Measurements from ENCODE around the gene DAPK2. TPM values are rescaled to one million over a fixed set of nuclear protein-coding genes. Genes with fewer than 3 reads are reported as not detected.

Gene DAPK2
- total and polyA plus RNA-seq, 2 donors (not counting 1 experiment from before 2014, with no cell fraction given) = 8.3 to 31.9 TPM

GRCh38 chr15:63979262-63979793 lies 67.0 kb downstream of the DAPK2 start:
- Histone ChIP-seq H4K20me1 (ENCODE audit: control insufficient read depth, insufficient read depth, low read length, poor library complexity, severe bottlenecking) (no peaks in the 10 kb centered on the region), H3K27ac (ENCODE audit: low read length in 2 of 2) (no peak overlapping the region), H2AFZ (ENCODE audit: insufficient read depth, low read depth, low read length, poor library complexity, severe bottlenecking) (no peak overlapping the region), H3K36me3 (replicated peaks in 1 of 2; ENCODE audit: control extremely low read depth in 1 of 2, control insufficient read depth in 1 of 2, extremely low read depth in 1 of 2, insufficient read depth in 2 of 2, low read length in 1 of 2) (no peaks in the 10 kb centered on the region), H3K9me3 (ENCODE audit: control extremely low read depth in 1 of 3, control insufficient read depth in 2 of 3, insufficient read depth in 1 of 3, low read length in 2 of 3) (no peaks in the 10 kb centered on the region), H3K4me3 (ENCODE audit: control extremely low read depth in 1 of 5, extremely low read depth in 1 of 5, insufficient read depth in 1 of 5, low read depth in 2 of 5, low read length in 4 of 5) (no peak overlapping the region), H3K9ac (ENCODE audit: low read length) (no peak overlapping the region), H3K4me1 (ENCODE audit: control insufficient read depth in 2 of 2, insufficient read depth in 2 of 2, low read length in 2 of 2) (peaks cover 0 to 5% of the 10 kb centered on the region in 2 donors), H3K27me3 (replicated peaks in 1 of 4; ENCODE audit: control extremely low read depth in 1 of 4, control insufficient read depth in 3 of 4, insufficient read depth in 4 of 4, low read length in 3 of 4) (no peaks in the 10 kb centered on the region), H3K79me2 (ENCODE audit: control insufficient read depth, insufficient read depth, low read length) (no peaks in the 10 kb centered on the region), H3K4me2 (replicated peaks; ENCODE audit: low read depth, low read length, poor library complexity, severe bottlenecking) (no peak overlapping the region)
- ChIA-PET CTCF (interaction anchor here (0.8 to 3.7 kb wide), 3 partner anchors 11 to 65 kb away, joined by 3 to 13 read pairs (median 3); no protein-coding TSS in a partner anchor), POLR2A (no interaction called here)
- intact Hi-C loops (cut with micrococcal nuclease) = no loop called here
- Mint-ChIP-seq H3K27ac (no peak overlapping the region), H3K27me3 (no peaks in the 10 kb centered on the region), H3K4me3 (no peak overlapping the region), H3K4me1 (peaks cover 10% of the 10 kb centered on the region), H3K9me3 (ENCODE audit: insufficient read depth) (no peaks in the 10 kb centered on the region)
- 48% methylated on average over 4 of the region's 6 CpGs for WGBS (ENCODE audit: insufficient coverage)
- no peak for TF ChIP-seq CTCF (IDR thresholded peaks at IDR 0.05)
- TF ChIP-seq EZH2 (IDR thresholded peaks at IDR 0.05; ENCODE audit: borderline replicate concordance, insufficient read depth, low read depth, low read length, poor library complexity, severe bottlenecking) = no peak
- no peak for DNase-seq
- ATAC-seq (ENCODE audit: low read depth) = no peak

- no peak overlapping the region for H2AFZ ChIP-seq (ENCODE audit: insufficient read depth, low read depth, low read length, poor library complexity, severe bottlenecking)
- Mint-ChIP-seq H3K4me3 (no peak overlapping the region), H3K27me3 (no peaks in the 10 kb centered on the region), H3K27ac (no peak overlapping the region), H3K4me1 (peaks cover 10% of the 10 kb centered on the region), H3K9me3 (ENCODE audit: insufficient read depth) (no peaks in the 10 kb centered on the region)
- TF ChIP-seq CTCF (IDR thresholded peaks at IDR 0.05) (no peak), EZH2 (IDR thresholded peaks at IDR 0.05; ENCODE audit: borderline replicate concordance, insufficient read depth, low read depth, low read length, poor library complexity, severe bottlenecking) (no peak)
- no peaks in the 10 kb centered on the region for H3K9me3 ChIP-seq (ENCODE audit: control extremely low read depth in 1 of 3, control insufficient read depth in 2 of 3, insufficient read depth in 1 of 3, low read length in 2 of 3)
- 96% methylated on average over 4 of the region's 4 CpGs for WGBS (ENCODE audit: insufficient coverage)
- no peak for DNase-seq
- no peaks in the 10 kb centered on the region for H4K20me1 ChIP-seq (ENCODE audit: control insufficient read depth, insufficient read depth, low read length, poor library complexity, severe bottlenecking)
- POLR2A ChIA-PET = no interaction called here
- no peak overlapping the region for H3K9ac ChIP-seq (ENCODE audit: low read length)
- no peak overlapping the region for H3K4me2 ChIP-seq (replicated peaks; ENCODE audit: low read depth, low read length, poor library complexity, severe bottlenecking)
- intact Hi-C loops (cut with micrococcal nuclease) = no loop called here
- H3K4me1 ChIP-seq (ENCODE audit: control insufficient read depth in 2 of 2, insufficient read depth in 2 of 2, low read length in 2 of 2) = peaks cover 0 to 5% of the 10 kb centered on the region in 2 donors
- CTCF ChIA-PET = interaction anchor here (0.5 to 3.7 kb wide), 4 partner anchors 10 to 191 kb away, joined by 3 to 13 read pairs (median 6); no protein-coding TSS in a partner anchor
- H3K36me3 ChIP-seq (replicated peaks in 1 of 2; ENCODE audit: control extremely low read depth in 1 of 2, control insufficient read depth in 1 of 2, extremely low read depth in 1 of 2, insufficient read depth in 2 of 2, low read length in 1 of 2) = no peaks in the 10 kb centered on the region
- H3K27me3 ChIP-seq (replicated peaks in 1 of 4; ENCODE audit: control extremely low read depth in 1 of 4, control insufficient read depth in 3 of 4, insufficient read depth in 4 of 4, low read length in 3 of 4) = no peaks in the 10 kb centered on the region
- no peak for ATAC-seq (ENCODE audit: low read depth)
- no peaks in the 10 kb centered on the region for H3K79me2 ChIP-seq (ENCODE audit: control insufficient read depth, insufficient read depth, low read length)
- no peak overlapping the region for H3K4me3 ChIP-seq (ENCODE audit: control extremely low read depth in 1 of 5, extremely low read depth in 1 of 5, insufficient read depth in 1 of 5, low read depth in 2 of 5, low read length in 4 of 5)
- no peak overlapping the region for H3K27ac ChIP-seq (ENCODE audit: low read length in 2 of 2)
Measured at GRCh38 chr15:63978511-63979261, 67.6 kb downstream of the DAPK2 start.

Data from B cell (primary cell).